Endothelial cell of umbilical vein (primary cell): ENCODE results near the gene CMC2.

ENCODE experiments used
- EZH2 ChIP-seq: IDR thresholded peaks from 2 replicates; pipeline ENCODE4 v1.6.1; 2012; ENCODE audit warnings: borderline replicate concordance, low read depth, mild to moderate bottlenecking, moderate library complexity, low read length, inconsistent platforms; ENCODE audit not compliant: severe bottlenecking
- POLR2A ChIP-seq: IDR thresholded peaks from 2 replicates; pipeline ENCODE4 v1.6.1; 2012; ENCODE audit warnings: low read depth, mild to moderate bottlenecking, control low read depth, low read length

DNA sequence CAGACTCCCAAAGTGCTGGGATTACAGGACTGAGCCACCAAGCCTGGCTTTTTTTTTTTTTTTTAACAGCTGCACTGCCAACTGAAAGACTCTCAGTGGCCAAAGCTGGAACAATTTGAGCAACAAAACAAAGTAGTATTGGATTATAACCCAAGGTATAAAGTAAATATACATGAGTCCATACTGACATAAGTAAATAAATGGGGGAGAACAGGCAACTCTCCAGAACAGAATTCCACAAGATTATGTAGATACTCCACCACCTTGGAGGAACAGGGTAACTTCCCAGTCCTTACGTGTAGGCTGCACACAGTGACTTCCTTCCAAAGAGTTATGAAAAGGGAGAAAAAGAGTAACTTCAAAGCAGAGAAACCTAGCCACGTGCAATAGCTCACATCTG is 15.7 kb downstream of the CMC2 start:
- TF ChIP-seq POLR2A (no peak), EZH2 (no peak)
